GM12878 (cell line): Measurements from ENCODE around the gene CA11. TPM values are rescaled to one million over a fixed set of nuclear protein-coding genes. Genes with fewer than 3 reads are reported as not detected.

Source experiments
- ATAC-seq: fragments of 200-7000 bp; cut with Tn5 transposase; 3 replicates; pipeline ENCODE4 v1.9.1; 2020; ENCODE audit warnings: mild to moderate bottlenecking, moderate library complexity
- BruUV-seq: library from RNA; stranded (reverse); fragments of 400-500 nt; replicated peaks from 2 replicates; lab custom pipeline; 2021; lab: Mats Ljungman, UMichigan
- CTCF ChIA-PET: fragments of 300-600 bp; sonication (Branson Sonifier 250); formaldehyde crosslinking; extraction: SDS; loops from one replicate; lab custom pipeline; 2021; ENCODE audit warnings: inconsistent platforms; lab: Yijun Ruan, JAX
- POLR2A ChIA-PET: fragments of 350-600 bp; formaldehyde crosslinking; extraction: SDS; loops from one replicate; lab custom pipeline; 2021; ENCODE audit warnings: inconsistent platforms; lab: Charles Lee
- RAD21 ChIA-PET: fragments of 300-600 bp; sonication (Branson Sonifier 250); formaldehyde crosslinking; loops from one replicate; lab custom pipeline; 2023; ENCODE audit warnings: antibody characterized with exemption; ENCODE audit not compliant: unreplicated experiment; lab: Charles Lee
- SMC1A ChIA-PET: fragments of 300-600 bp; sonication (Branson Sonifier 250); formaldehyde crosslinking; loops from one replicate; lab custom pipeline; 2023; ENCODE audit not compliant: unreplicated experiment, uncharacterized antibody; lab: Charles Lee
- DNase-seq: peaks from one replicate; pipeline ENCODE4 v3.0.0-alpha.2; 2011; ENCODE audit warnings: low read depth, low spot score
- FAIRE-seq: peaks from 3 replicates; lab custom pipeline; 2011; peaks lifted over from hg19 to GRCh38; lab: Jason Lieb, UNC
- H2AFZ ChIP-seq: 2 replicates; pipeline ENCODE4 v1.6.0; 2011; ENCODE audit warnings: low read depth, low read length, control low read depth; ENCODE audit not compliant: control insufficient read depth
- H3K27ac ChIP-seq: 2 replicates; pipeline ENCODE4 v1.5.1; 2011; ENCODE audit warnings: control low read depth; ENCODE audit not compliant: control insufficient read depth, insufficient read depth
- H3K27me3 ChIP-seq, 2 experiments: replicated peaks in 1 of 2; 2 replicates each; pipeline versions ENCODE4 v1.6.0 to v1.6.1; 2011; ENCODE audit warnings: low read length in 1 of 2; ENCODE audit not compliant: control insufficient read depth in 2 of 2, insufficient read depth in 2 of 2
- H3K36me3 ChIP-seq, 2 experiments: 2 replicates each; pipeline ENCODE4 v1.5.1; 2011; ENCODE audit warnings: low read length in 1 of 2; ENCODE audit not compliant: control insufficient read depth in 2 of 2, insufficient read depth in 2 of 2
- H3K4me1 ChIP-seq: 2 replicates; pipeline ENCODE4 v1.6.1; 2011; ENCODE audit warnings: mild to moderate bottlenecking, low read length, moderate library complexity, mixed read lengths; ENCODE audit not compliant: control insufficient read depth, insufficient read depth
- H3K4me2 ChIP-seq: 2 replicates; pipeline ENCODE4 v1.6.0; 2011; ENCODE audit warnings: control low read depth; ENCODE audit not compliant: control insufficient read depth, insufficient read depth
- H3K4me3 ChIP-seq: fragments of 200-600 bp; sonication (generic); 2 replicates; pipeline ENCODE4 v1.5.1; 2016
- H3K79me2 ChIP-seq: 2 replicates; pipeline ENCODE4 v1.6.0; 2011; ENCODE audit warnings: low read length; ENCODE audit not compliant: control insufficient read depth, insufficient read depth
- H3K9ac ChIP-seq: 2 replicates; pipeline ENCODE4 v1.8.0; 2011; ENCODE audit warnings: low read length, control low read depth, mixed read lengths; ENCODE audit not compliant: control insufficient read depth, insufficient read depth
- H3K9me3 ChIP-seq: replicated peaks from 3 replicates; pipeline ENCODE4 v1.5.1; 2011; ENCODE audit warnings: mild to moderate bottlenecking, low read length; ENCODE audit not compliant: control insufficient read depth, insufficient read depth
- H4K20me1 ChIP-seq: 2 replicates; pipeline ENCODE4 v1.6.0; 2011; ENCODE audit not compliant: control insufficient read depth, insufficient read depth
- CHD4 ChIP-seq: fragments of 200-600 bp; sonication (generic); IDR thresholded peaks from 2 replicates; pipeline ENCODE4 v1.6.1; 2016; ENCODE audit warnings: mild to moderate bottlenecking
- EGR1 ChIP-seq, 2 experiments: IDR thresholded peaks; 1 replicate in 1 of 2; 2 replicates in 1 of 2; pipeline ENCODE4 v1.6.1; 2011 to 2012; ENCODE audit warnings: low read depth in 2 of 2, low read length in 2 of 2, borderline replicate concordance in 1 of 2, mild to moderate bottlenecking in 1 of 2, moderate library complexity in 1 of 2
- ELK1 ChIP-seq: IDR thresholded peaks from 2 replicates; pipeline ENCODE4 v1.6.1; 2012; ENCODE audit warnings: low read depth, low read length, improper control_type of control experiment
- FOXM1 ChIP-seq: IDR thresholded peaks from 2 replicates; pipeline ENCODE4 v1.6.1; 2012; ENCODE audit warnings: low read depth, mild to moderate bottlenecking, inconsistent platforms, low read length, moderate library complexity
- IRF4 ChIP-seq: IDR thresholded peaks from 2 replicates; pipeline ENCODE4 v1.6.1; 2011; ENCODE audit warnings: low read depth, low read length
- NR2C1 ChIP-seq: fragments of 450-650 bp; IDR thresholded peaks from 2 replicates; pipeline ENCODE4 v1.6.1; 2017; ENCODE audit warnings: antibody characterized with exemption, mild to moderate bottlenecking, moderate library complexity
- NR2F1 ChIP-seq: fragments of 450-650 bp; conservative IDR thresholded peaks from 2 replicates; pipeline ENCODE4 v1.6.1; 2017; ENCODE audit warnings: mild to moderate bottlenecking
- POLR2AphosphoS2 ChIP-seq: IDR thresholded peaks from 2 replicates; pipeline ENCODE4 v1.6.1; 2011; ENCODE audit warnings: low read depth, mild to moderate bottlenecking, low read length, improper control_type of control experiment, moderate library complexity
- PRDM15 ChIP-seq: fragments of 450-650 bp; formaldehyde crosslinking; IDR thresholded peaks from 2 replicates; pipeline ENCODE4 v1.4.0; 2020; ENCODE audit warnings: mild to moderate bottlenecking, moderate library complexity
- RCOR1 ChIP-seq: conservative IDR thresholded peaks from 2 replicates; pipeline ENCODE4 v1.6.1; 2012; ENCODE audit warnings: low read depth, low read length, improper control_type of control experiment
- SRF ChIP-seq, 2 experiments: IDR thresholded peaks; 2 replicates each; pipeline ENCODE4 v1.6.1; 2011; ENCODE audit warnings: low read depth in 2 of 2, low read length in 2 of 2, mild to moderate bottlenecking in 1 of 2, moderate library complexity in 1 of 2
- WGBS: methylation state at CpG from one replicate; pipeline ENCODE4 v1.1.6; 2016; ENCODE audit warnings: low lambda C conversion rate; ENCODE audit not compliant: insufficient replicate concordance, insufficient coverage; ENCODE audit errors: missing lambda C conversion rate; 5-methylcytosine and 5-hydroxymethylcytosine counted together
- in situ Hi-C: fragments of 300-500 bp; cut with MboI; formaldehyde crosslinking; loops from 9 replicates; pipeline ENCODE4 v1.14.3; 2018; ENCODE audit warnings: mixed read lengths
- intact Hi-C: fragments of 100-400 bp; cut with micrococcal nuclease; formaldehyde crosslinking; loops from one replicate; pipeline ENCODE4 v1.14.2; 2022; ENCODE audit not compliant: unreplicated experiment
- polyA plus RNA-seq, 11 experiments: library from polyadenylated mRNA; depleted of rRNA in 4 of 11; unstranded in 6 of 11; stranded (reverse) in 5 of 11; fragments of >200 nt; fragmentation: Nextera tagmentation in 4 of 11; fragmentation: Illumina TruSeq in 1 of 11; extraction: Ambion mirVana in 4 of 11; extraction: Trizol in 1 of 11; gene quantifications; 1 replicate in 1 of 11; 2 replicates in 10 of 11; pipeline versions ENCODE4 v1.2.1 to v1.2.3, GENCODE V29; 2011 to 2016; ENCODE audit warnings: inconsistent platforms in 2 of 11, missing spikeins in 2 of 11, low read depth in 1 of 11
- total RNA-seq, 4 experiments: library from RNA; depleted of rRNA in 3 of 4; stranded (reverse); fragments of >200 nt in 3 of 4; fragmentation: Illumina TruSeq in 1 of 4; extraction: Trizol in 1 of 4; gene quantifications; 2 replicates each; pipeline versions ENCODE4 v1.2.1 to v1.2.3, GENCODE V29; 2013 to 2021

Gene CA11
- total and polyA plus RNA-seq, 10 of the 15 experiments (the other 5 are each of a cell fraction or from before 2014, with no cell fraction given), result 1.7 to 7.5 (median 2.4) TPM

- ChIA-PET SMC1A (interaction anchor here (2.0 kb wide), 1 partner anchor 13 kb away, joined by 6 read pairs; no protein-coding TSS in a partner anchor), POLR2A (interaction anchor here (0.6 kb wide), 1 partner anchor 15 kb away, joined by 3 read pairs; no protein-coding TSS in a partner anchor), RAD21 (no interaction called here), CTCF (interaction anchor here (1.2 kb wide), 1 partner anchor 12 kb away, joined by 6 read pairs; no protein-coding TSS in a partner anchor)
- no peak overlapping the region for H3K4me3 ChIP-seq
- FAIRE-seq (no peak), ATAC-seq (no peak), DNase-seq (no peak)
- peak; percentile 92 for TF ChIP-seq NR2F1
- TF ChIP-seq ELK1, result no peak
- peak; percentile 88 for TF ChIP-seq NR2C1
- in situ Hi-C loops (no loop called here), intact Hi-C loops (no loop called here)
- H3K4me2 ChIP-seq, result peak overlapping the region; percentile 69
- H2AFZ ChIP-seq, result no peak overlapping the region
- peaks cover 6% of the 10 kb centered on the region; the same call in 1 of the 2 replicates for H3K4me1 ChIP-seq
- no peak overlapping the region for H3K27ac ChIP-seq
- peaks cover 0 to 2% of the 10 kb centered on the region in 2 experiments; a peak in 1 of 4 replicates for H3K27me3 ChIP-seq
- no peaks in the 10 kb centered on the region for H3K36me3 ChIP-seq
- WGBS, result 84% methylated on average over 3 of the region's 4 CpGs
- no peak overlapping the region for H3K9ac ChIP-seq
- H3K9me3 ChIP-seq, result no peaks in the 10 kb centered on the region
- BruUV-seq, result no TSS peak
- no peaks in the 10 kb centered on the region; the same call in 1 of the 2 replicates for H3K79me2 ChIP-seq
- no peaks in the 10 kb centered on the region for H4K20me1 ChIP-seq
These were observed 49.8 kb downstream of the CA11 start for GRCh38 chr19:48596237-48596636.

GRCh38 chr19:48595833-48596232, 50.2 kb downstream of the CA11 start:
- H3K79me2 ChIP-seq, result no peaks in the 10 kb centered on the region; the same call in 1 of the 2 replicates
- in situ Hi-C loops, result no loop called here
- no peak for FAIRE-seq
- no peak for ATAC-seq
- no peak overlapping the region for H3K4me2 ChIP-seq
- TF ChIP-seq PRDM15 (CRISPR knock-in tag) (no peak), SRF (IDR thresholded peaks at IDR 0.05; ENCODE audit: low read depth in 2 of 2, low read length in 2 of 2) (no peak), RCOR1 (no peak), POLR2AphosphoS2 (no peak), IRF4 (no peak), FOXM1 (no peak), CHD4 (no peak), EGR1 (IDR thresholded peaks at IDR 0.05; ENCODE audit: borderline replicate concordance in 1 of 2, low read depth in 2 of 2, low read length in 2 of 2) (no peak)
- RAD21 ChIA-PET, result no interaction called here
- CTCF ChIA-PET, result interaction anchor here (0.8 to 1.7 kb wide), 4 partner anchors 11 to 88 kb away, joined by 3 to 9 read pairs (median 4); no protein-coding TSS in a partner anchor
- peaks cover 0 to 2% of the 10 kb centered on the region in 2 experiments; a peak in 1 of 4 replicates for H3K27me3 ChIP-seq
- no peaks in the 10 kb centered on the region for H3K36me3 ChIP-seq
- WGBS, result 53% methylated on average over 6 of the region's 6 CpGs
- DNase-seq, result no peak
- H3K9ac ChIP-seq, result no peak overlapping the region
- no peak overlapping the region for H3K27ac ChIP-seq
- intact Hi-C loops, result no loop called here
- peaks cover 6% of the 10 kb centered on the region; the same call in 1 of the 2 replicates for H3K4me1 ChIP-seq
- H4K20me1 ChIP-seq, result no peaks in the 10 kb centered on the region
- SMC1A ChIA-PET, result interaction anchor here (1.4 to 2.0 kb wide), 2 partner anchors 11 to 13 kb away, joined by 6 read pairs; no protein-coding TSS in a partner anchor
- no peak overlapping the region for H2AFZ ChIP-seq
- H3K9me3 ChIP-seq, result no peaks in the 10 kb centered on the region
- H3K4me3 ChIP-seq, result no peak overlapping the region
- POLR2A ChIA-PET, result no interaction called here
- BruUV-seq, result no TSS peak
